ENCODE measurements around the gene PRPF6. TPM values are rescaled to one million over a fixed set of nuclear protein-coding genes. Genes with fewer than 3 reads are reported as not detected.

The PRPF6 gene
- total RNA-seq, 1 donor from 2014 or later: 46.8 TPM

GRCh38 chr20:64049878-64050260, 68.9 kb downstream of the PRPF6 start:
- no peak for TF ChIP-seq CTCF (IDR thresholded peaks at IDR 0.05; ENCODE audit: borderline replicate concordance)
- peaks cover 51% of the 10 kb centered on the region for H3K4me1 ChIP-seq
- H3K36me3 ChIP-seq: peaks cover 19% of the 10 kb centered on the region
- intact Hi-C loops (cut with micrococcal nuclease): no loop called here
- H3K9me3 ChIP-seq (replicated peaks): no peaks in the 10 kb centered on the region
- H3K4me3 ChIP-seq: peak overlapping the region; percentile 71
- H3K27me3 ChIP-seq (ENCODE audit: low read depth): peaks cover 94% of the 10 kb centered on the region
- peak; percentile 47 for DNase-seq
- peak overlapping the region; percentile 95 for H3K27ac ChIP-seq (replicated peaks)

GRCh38 chr20:64050261-64051032, 69.5 kb downstream of the PRPF6 start:
- Histone ChIP-seq H3K4me3 (peak overlapping the region; percentile 71), H3K36me3 (peaks cover 19% of the 10 kb centered on the region), H3K9me3 (replicated peaks) (no peaks in the 10 kb centered on the region), H3K27ac (replicated peaks) (peak overlapping the region; percentile 95), H3K4me1 (peaks cover 57% of the 10 kb centered on the region), H3K27me3 (ENCODE audit: low read depth) (peaks cover 94% of the 10 kb centered on the region)
- intact Hi-C loops (cut with micrococcal nuclease): no loop called here
- DNase-seq: no peak
- TF ChIP-seq CTCF (IDR thresholded peaks at IDR 0.05; ENCODE audit: borderline replicate concordance): peak; percentile 22

GRCh38 chr20:64051033-64051452, 70.1 kb downstream of the PRPF6 start:
- H3K4me3 ChIP-seq: peak overlapping the region; percentile 71
- H3K36me3 ChIP-seq: peaks cover 19% of the 10 kb centered on the region
- peaks cover 60% of the 10 kb centered on the region for H3K4me1 ChIP-seq
- H3K27ac ChIP-seq (replicated peaks): peak overlapping the region; percentile 95
- H3K27me3 ChIP-seq (ENCODE audit: low read depth): peaks cover 94% of the 10 kb centered on the region
- DNase-seq: no peak
- intact Hi-C loops (cut with micrococcal nuclease): no loop called here
- TF ChIP-seq CTCF (IDR thresholded peaks at IDR 0.05; ENCODE audit: borderline replicate concordance): no peak
- no peaks in the 10 kb centered on the region for H3K9me3 ChIP-seq (replicated peaks)

- H3K36me3 ChIP-seq: peaks cover 15% of the 10 kb centered on the region
- TF ChIP-seq CTCF (IDR thresholded peaks at IDR 0.05; ENCODE audit: borderline replicate concordance): no peak
- H3K27ac ChIP-seq (replicated peaks): peak overlapping the region; percentile 95
- H3K27me3 ChIP-seq (ENCODE audit: low read depth): peaks cover 94% of the 10 kb centered on the region
- no peaks in the 10 kb centered on the region for H3K9me3 ChIP-seq (replicated peaks)
- peak overlapping the region; percentile 71 for H3K4me3 ChIP-seq
- peaks cover 67% of the 10 kb centered on the region for H3K4me1 ChIP-seq
- intact Hi-C loops (cut with micrococcal nuclease): no loop called here
- DNase-seq: peak; percentile 77
Measured at GRCh38 chr20:64051561-64052325, 70.8 kb downstream of the PRPF6 start.

- Histone ChIP-seq H3K4me3 (peak overlapping the region; percentile 44), H3K4me1 (peaks cover 72% of the 10 kb centered on the region), H3K36me3 (peaks cover 11% of the 10 kb centered on the region), H3K9me3 (replicated peaks) (no peaks in the 10 kb centered on the region), H3K27ac (replicated peaks) (peak overlapping the region; percentile 95), H3K27me3 (ENCODE audit: low read depth) (peaks cover 94% of the 10 kb centered on the region)
- intact Hi-C loops (cut with micrococcal nuclease): no loop called here
- TF ChIP-seq CTCF (IDR thresholded peaks at IDR 0.05; ENCODE audit: borderline replicate concordance): no peak
- DNase-seq: no peak
Measured at GRCh38 chr20:64052326-64052722, 71.4 kb downstream of the PRPF6 start.

All from left ventricle myocardium inferior (tissue), 1 donor.